ENCODE measurements around the gene CENPN. TPM values are rescaled to one million over a fixed set of nuclear protein-coding genes. Genes with fewer than 3 reads are reported as not detected.

The CENPN gene
- total and polyA plus RNA-seq, 2 of the 13 experiments (the other 11 are each of a cell fraction or from before 2014, with no cell fraction given), result 29.7 to 129 TPM

DNA sequence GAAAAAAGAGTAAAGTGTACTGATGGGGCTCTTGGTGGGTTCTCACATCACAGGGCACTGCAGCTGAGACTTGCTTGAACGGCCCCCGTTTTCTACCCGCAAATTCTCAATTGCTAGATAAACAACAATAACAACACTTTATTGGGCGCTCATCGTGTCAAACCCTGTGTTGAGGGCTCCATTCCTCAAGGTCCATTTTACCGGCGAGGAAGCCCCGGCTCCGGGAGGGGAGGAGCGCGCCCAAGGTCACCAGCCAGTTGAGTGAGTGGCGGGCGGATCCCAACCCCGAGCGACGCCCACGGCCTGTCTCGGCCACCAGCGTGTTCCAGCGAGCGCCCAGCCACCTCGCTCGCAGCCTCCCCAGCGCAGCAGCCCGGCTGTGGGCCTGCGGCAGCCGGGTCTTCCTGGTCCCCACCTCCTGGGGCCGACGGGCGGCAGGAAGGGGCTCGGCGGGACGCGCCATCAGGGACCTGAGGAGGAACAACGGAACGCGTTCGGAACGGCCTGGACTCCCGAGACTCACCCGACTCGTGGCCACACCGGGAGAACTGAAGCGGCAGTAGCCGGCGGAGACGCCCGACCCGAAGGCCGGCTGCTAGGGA, 702 bp upstream of the CENPN start (continued):
- TF ChIP-seq ISL2 (CRISPR knock-in tag; IDR thresholded peaks at IDR 0.05) (no peak), CC2D1A (CRISPR knock-in tag; IDR thresholded peaks at IDR 0.05) (no peak; the same call in 1 of the 2 replicates), REXO4 (CRISPR knock-in tag; IDR thresholded peaks at IDR 0.05; ENCODE audit: borderline replicate concordance) (0 out of 2 replicates have a peak, but pooled peaks have one; percentile 17), ZNF530 (CRISPR knock-in tag; IDR thresholded peaks at IDR 0.05; ENCODE audit: low read depth) (no peak), RFX1 (IDR thresholded peaks at IDR 0.05) (no peak), GLI4 (CRISPR knock-in tag; IDR thresholded peaks at IDR 0.05; ENCODE audit: borderline replicate concordance) (no peak), ZNF543 (CRISPR knock-in tag; IDR thresholded peaks at IDR 0.05) (0 out of 2 replicates have a peak, but pooled peaks have one; percentile 81), ZNF773 (CRISPR knock-in tag; IDR thresholded peaks at IDR 0.05; ENCODE audit: borderline replicate concordance) (0 out of 2 replicates have a peak, but pooled peaks have one; percentile 66), ZNF577 (CRISPR knock-in tag; IDR thresholded peaks at IDR 0.05; ENCODE audit: borderline replicate concordance, low read depth) (no peak), PLRG1 (conservative IDR thresholded peaks at IDR 0.05) (no peak), ZBTB7B (CRISPR knock-in tag; IDR thresholded peaks at IDR 0.05) (peak; percentile 49; the same call in 1 of the 2 replicates), ZNF496 (CRISPR knock-in tag; IDR thresholded peaks at IDR 0.05; ENCODE audit: insufficient replicate concordance) (no peak), KLF13 (CRISPR knock-in tag; IDR thresholded peaks at IDR 0.05) (no peak), SRF (IDR thresholded peaks at IDR 0.05; ENCODE audit: low read depth, low read length) (no peak), MAFK (conservative IDR thresholded peaks at IDR 0.05 in 1 of 2, IDR thresholded peaks at IDR 0.05 in 1 of 2; ENCODE audit: low read length in 2 of 2) (no peak), RAD21 (CRISPR knock-in tag; IDR thresholded peaks at IDR 0.05) (peak; percentile 42), ZBTB38 (CRISPR knock-in tag; IDR thresholded peaks at IDR 0.05) (peak; percentile 48; the same call in 1 of the 2 replicates), ZNF652 (CRISPR knock-in tag; IDR thresholded peaks at IDR 0.05; ENCODE audit: borderline replicate concordance, low read depth) (no peak), TAF1 (CRISPR knock-in tag; IDR thresholded peaks at IDR 0.05) (no peak; the same call in 1 of the 2 replicates), ZNF737 (CRISPR knock-in tag; IDR thresholded peaks at IDR 0.05; ENCODE audit: borderline replicate concordance) (0 out of 2 replicates have a peak, but pooled peaks have one; percentile 95), PHF21A (CRISPR knock-in tag; IDR thresholded peaks at IDR 0.05) (peak; percentile 77; the same call in 1 of the 2 replicates)
- TF ChIP-seq, protein P1, sequence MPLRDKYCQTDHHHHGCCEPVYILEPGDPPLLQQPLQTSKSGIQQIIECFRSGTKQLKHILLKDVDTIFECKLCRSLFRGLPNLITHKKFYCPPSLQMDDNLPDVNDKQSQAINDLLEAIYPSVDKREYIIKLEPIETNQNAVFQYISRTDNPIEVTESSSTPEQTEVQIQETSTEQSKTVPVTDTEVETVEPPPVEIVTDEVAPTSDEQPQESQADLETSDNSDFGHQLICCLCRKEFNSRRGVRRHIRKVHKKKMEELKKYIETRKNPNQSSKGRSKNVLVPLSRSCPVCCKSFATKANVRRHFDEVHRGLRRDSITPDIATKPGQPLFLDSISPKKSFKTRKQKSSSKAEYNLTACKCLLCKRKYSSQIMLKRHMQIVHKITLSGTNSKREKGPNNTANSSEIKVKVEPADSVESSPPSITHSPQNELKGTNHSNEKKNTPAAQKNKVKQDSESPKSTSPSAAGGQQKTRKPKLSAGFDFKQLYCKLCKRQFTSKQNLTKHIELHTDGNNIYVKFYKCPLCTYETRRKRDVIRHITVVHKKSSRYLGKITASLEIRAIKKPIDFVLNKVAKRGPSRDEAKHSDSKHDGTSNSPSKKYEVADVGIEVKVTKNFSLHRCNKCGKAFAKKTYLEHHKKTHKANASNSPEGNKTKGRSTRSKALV (CRISPR knock-in tag; IDR thresholded peaks at IDR 0.05), result no peak; the same call in 1 of the 2 replicates
- TF ChIP-seq, protein P2, sequence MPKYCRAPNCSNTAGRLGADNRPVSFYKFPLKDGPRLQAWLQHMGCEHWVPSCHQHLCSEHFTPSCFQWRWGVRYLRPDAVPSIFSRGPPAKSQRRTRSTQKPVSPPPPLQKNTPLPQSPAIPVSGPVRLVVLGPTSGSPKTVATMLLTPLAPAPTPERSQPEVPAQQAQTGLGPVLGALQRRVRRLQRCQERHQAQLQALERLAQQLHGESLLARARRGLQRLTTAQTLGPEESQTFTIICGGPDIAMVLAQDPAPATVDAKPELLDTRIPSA (CRISPR knock-in tag; IDR thresholded peaks at IDR 0.05; ENCODE audit: borderline replicate concordance), result no peak
- TF ChIP-seq, protein P3, sequence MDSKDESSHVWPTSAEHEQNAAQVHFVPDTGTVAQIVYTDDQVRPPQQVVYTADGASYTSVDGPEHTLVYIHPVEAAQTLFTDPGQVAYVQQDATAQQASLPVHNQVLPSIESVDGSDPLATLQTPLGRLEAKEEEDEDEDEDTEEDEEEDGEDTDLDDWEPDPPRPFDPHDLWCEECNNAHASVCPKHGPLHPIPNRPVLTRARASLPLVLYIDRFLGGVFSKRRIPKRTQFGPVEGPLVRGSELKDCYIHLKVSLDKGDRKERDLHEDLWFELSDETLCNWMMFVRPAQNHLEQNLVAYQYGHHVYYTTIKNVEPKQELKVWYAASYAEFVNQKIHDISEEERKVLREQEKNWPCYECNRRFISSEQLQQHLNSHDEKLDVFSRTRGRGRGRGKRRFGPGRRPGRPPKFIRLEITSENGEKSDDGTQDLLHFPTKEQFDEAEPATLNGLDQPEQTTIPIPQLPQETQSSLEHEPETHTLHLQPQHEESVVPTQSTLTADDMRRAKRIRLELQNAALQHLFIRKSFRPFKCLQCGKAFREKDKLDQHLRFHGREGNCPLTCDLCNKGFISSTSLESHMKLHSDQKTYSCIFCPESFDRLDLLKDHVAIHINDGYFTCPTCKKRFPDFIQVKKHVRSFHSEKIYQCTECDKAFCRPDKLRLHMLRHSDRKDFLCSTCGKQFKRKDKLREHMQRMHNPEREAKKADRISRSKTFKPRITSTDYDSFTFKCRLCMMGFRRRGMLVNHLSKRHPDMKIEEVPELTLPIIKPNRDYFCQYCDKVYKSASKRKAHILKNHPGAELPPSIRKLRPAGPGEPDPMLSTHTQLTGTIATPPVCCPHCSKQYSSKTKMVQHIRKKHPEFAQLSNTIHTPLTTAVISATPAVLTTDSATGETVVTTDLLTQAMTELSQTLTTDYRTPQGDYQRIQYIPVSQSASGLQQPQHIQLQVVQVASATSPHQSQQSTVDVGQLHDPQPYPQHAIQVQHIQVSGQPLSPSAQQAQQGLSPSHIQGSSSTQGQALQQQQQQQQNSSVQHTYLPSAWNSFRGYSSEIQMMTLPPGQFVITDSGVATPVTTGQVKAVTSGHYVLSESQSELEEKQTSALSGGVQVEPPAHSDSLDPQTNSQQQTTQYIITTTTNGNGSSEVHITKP (CRISPR knock-in tag; IDR thresholded peaks at IDR 0.05; ENCODE audit: low read depth), result no peak

All from HepG2 (cell line).